GM23248 (cell line): ENCODE results near the gene MAP3K21. TPM values are rescaled to one million over a fixed set of nuclear protein-coding genes. Genes with fewer than 3 reads are reported as not detected.
A peak's percentile ranks its signal among the peaks of the same experiment; 100 is the strongest.

Experiments used
- DNase-seq: peaks from one replicate; pipeline ENCODE4 v3.0.0-alpha.2; 2015
- H2AFZ ChIP-seq: fragments of 200-600 bp; sonication (generic); 2 replicates; pipeline ENCODE4 v1.6.1; 2016; ENCODE audit warnings: antibody characterized with exemption
- H3F3A ChIP-seq: fragments of 200-600 bp; sonication (generic); 2 replicates; pipeline ENCODE4 v1.6.1; 2016; ENCODE audit warnings: mild to moderate bottlenecking, antibody characterized with exemption, mixed run types; ENCODE audit not compliant: insufficient read depth
- H3K27ac ChIP-seq: fragments of 200-600 bp; sonication (generic); 2 replicates; pipeline ENCODE4 v1.5.1; 2016; ENCODE audit warnings: mild to moderate bottlenecking
- H3K27me3 ChIP-seq: fragments of 200-600 bp; sonication (generic); replicated peaks from 2 replicates; pipeline ENCODE4 v1.6.1; 2016; ENCODE audit warnings: mild to moderate bottlenecking; ENCODE audit not compliant: insufficient read depth
- H3K36me3 ChIP-seq: fragments of 200-600 bp; sonication (generic); 2 replicates; pipeline ENCODE4 v1.6.1; 2016; ENCODE audit warnings: low read depth, mild to moderate bottlenecking
- H3K4me1 ChIP-seq: fragments of 200-600 bp; sonication (generic); 2 replicates; pipeline ENCODE4 v1.6.1; 2016; ENCODE audit warnings: mild to moderate bottlenecking; ENCODE audit not compliant: insufficient read depth
- H3K4me2 ChIP-seq: fragments of 200-600 bp; sonication (generic); one replicate; pipeline ENCODE4 v1.6.1; 2016; ENCODE audit warnings: mild to moderate bottlenecking; ENCODE audit not compliant: unreplicated experiment
- H3K4me3 ChIP-seq: fragments of 200-600 bp; sonication (generic); 2 replicates; pipeline ENCODE4 v1.5.1; 2016; ENCODE audit warnings: mild to moderate bottlenecking
- H3K79me2 ChIP-seq: fragments of 200-600 bp; sonication (generic); 2 replicates; pipeline ENCODE4 v1.6.1; 2016; ENCODE audit warnings: mild to moderate bottlenecking; ENCODE audit not compliant: insufficient read depth
- H3K9ac ChIP-seq: fragments of 200-600 bp; sonication (generic); 2 replicates; pipeline ENCODE4 v1.6.1; 2016; ENCODE audit warnings: mild to moderate bottlenecking
- H3K9me2 ChIP-seq: fragments of 200-600 bp; sonication (generic); 2 replicates; pipeline ENCODE4 v1.6.1; 2016; ENCODE audit warnings: mixed run types, mild to moderate bottlenecking, moderate library complexity; ENCODE audit not compliant: insufficient read depth
- H3K9me3 ChIP-seq: fragments of 200-600 bp; sonication (generic); one replicate; pipeline ENCODE4 v1.6.1; 2017; ENCODE audit warnings: low read depth
- H4K20me1 ChIP-seq: fragments of 200-600 bp; sonication (generic); 2 replicates; pipeline ENCODE4 v1.6.0; 2016; ENCODE audit not compliant: insufficient read depth
- EZH2 ChIP-seq: fragments of 200-600 bp; sonication (generic); IDR thresholded peaks from 2 replicates; pipeline ENCODE4 v1.6.1; 2018; ENCODE audit warnings: antibody characterized with exemption, mild to moderate bottlenecking; ENCODE audit not compliant: insufficient read depth, poor library complexity, severe bottlenecking
- EZH2phosphoT487 ChIP-seq: fragments of 200-600 bp; sonication (generic); IDR thresholded peaks from 2 replicates; pipeline ENCODE4 v1.6.1; 2018; ENCODE audit warnings: antibody characterized with exemption, moderate library complexity, mild to moderate bottlenecking, low read depth; ENCODE audit not compliant: insufficient read depth
- whole genome bisulfite sequencing, 2 experiments: methylation state at CpG; one replicate each; pipeline ENCODE4 v1.1.6; 2015 to 2017; ENCODE audit warnings: low lambda C conversion rate in 2 of 2, low coverage in 1 of 2; ENCODE audit errors: missing lambda C conversion rate in 2 of 2; 5-methylcytosine and 5-hydroxymethylcytosine counted together
- in situ Hi-C: fragments of 300-500 bp; cut with MboI; formaldehyde crosslinking; loops from 2 replicates; pipeline ENCODE4 v1.15.0; 2020
- polyA plus RNA-seq: library from polyadenylated mRNA; unstranded; fragments of >200 nt; fragmentation: Nextera tagmentation; extraction: Ambion mirVana; gene quantifications from 2 replicates; pipeline ENCODE4 v1.2.1, GENCODE V29; 2016
- total RNA-seq: library from RNA; depleted of rRNA; stranded (reverse); fragments of >200 nt; shearing (Covaris generic); gene quantifications from 2 replicates; pipeline ENCODE4 v1.2.3, GENCODE V29; 2014

The MAP3K21 gene
- total and polyA plus RNA-seq, 2 experiments from 2014 or later: 0.03 TPM; not detected in 1

DNA sequence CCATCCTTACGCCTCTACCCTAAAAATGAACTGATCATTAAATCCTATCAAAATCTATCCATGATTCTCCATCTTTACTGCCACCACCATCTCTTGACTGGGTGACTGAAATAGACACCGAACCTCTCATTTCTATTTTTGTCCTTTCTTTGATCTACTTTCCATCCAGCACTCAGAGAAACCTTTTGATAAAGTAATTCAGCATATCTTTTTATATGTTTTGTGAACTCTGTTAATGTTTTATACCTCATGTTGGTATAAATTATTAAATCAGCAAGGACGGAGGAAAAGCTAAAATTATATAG is 45.0 kb upstream of the MAP3K21 start:
- peaks cover 70% of the 10 kb centered on the region for H3K79me2 ChIP-seq

DNA sequence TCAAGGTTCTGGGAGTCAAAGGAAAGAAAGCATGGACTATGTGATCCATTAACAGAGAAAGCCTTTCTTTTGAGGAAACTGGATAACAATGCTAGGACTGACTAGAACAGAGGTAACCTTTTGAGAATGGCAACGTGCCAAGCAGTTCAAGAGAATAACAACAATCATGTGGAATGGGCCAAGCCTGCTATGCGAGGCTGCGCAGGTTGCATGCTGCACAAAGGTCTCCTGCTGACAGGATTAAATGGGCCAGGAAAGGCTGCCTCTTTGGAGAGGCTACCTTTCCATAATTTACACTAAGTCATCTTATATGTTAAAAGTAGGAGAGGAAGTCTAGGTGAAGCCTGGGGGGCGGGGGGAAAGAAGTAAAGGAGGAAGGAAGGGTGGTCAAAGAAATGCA is 37.8 kb upstream of the MAP3K21 start:
- Histone ChIP-seq H3K4me2 (no peak overlapping the region), H3K27ac (no peak overlapping the region), H4K20me1 (no peaks in the 10 kb centered on the region), H3K4me3 (no peak overlapping the region), H3K36me3 (no peaks in the 10 kb centered on the region), H3F3A (peaks cover 25% of the 10 kb centered on the region; the same call in 1 of the 2 replicates), H3K9me2 (no peaks in the 10 kb centered on the region), H3K4me1 (peaks cover 16% of the 10 kb centered on the region), H3K27me3 (no peaks in the 10 kb centered on the region), H3K9ac (no peak overlapping the region), H3K79me2 (peaks cover 88% of the 10 kb centered on the region), H3K9me3 (no peaks in the 10 kb centered on the region), H2AFZ (no peak overlapping the region)
- DNase-seq: no peak
- WGBS, 2 experiments: 71 to 73% methylated on average over 4 of the region's 4 CpGs
- in situ Hi-C loops: no loop called here
- no peak for TF ChIP-seq EZH2
- TF ChIP-seq EZH2phosphoT487: no peak

More for the DNA sequence above, 45.0 kb upstream of the MAP3K21 start:
- TF ChIP-seq EZH2 (no peak), EZH2phosphoT487 (no peak)
- no peak overlapping the region for H3K4me2 ChIP-seq
- no peaks in the 10 kb centered on the region for H3K27me3 ChIP-seq
- WGBS, 2 experiments: 98 to 99% methylated on average over 3 of the region's 3 CpGs
- H2AFZ ChIP-seq: no peak overlapping the region
- no peaks in the 10 kb centered on the region for H3F3A ChIP-seq
- no peaks in the 10 kb centered on the region for H3K9me2 ChIP-seq
- no peaks in the 10 kb centered on the region for H4K20me1 ChIP-seq
- H3K4me3 ChIP-seq: no peak overlapping the region
- no peaks in the 10 kb centered on the region for H3K4me1 ChIP-seq
- H3K9me3 ChIP-seq: no peaks in the 10 kb centered on the region
- H3K36me3 ChIP-seq: no peaks in the 10 kb centered on the region
- in situ Hi-C loops: no loop called here
- no peak overlapping the region for H3K27ac ChIP-seq
- no peak overlapping the region for H3K9ac ChIP-seq
- DNase-seq: no peak

DNA sequence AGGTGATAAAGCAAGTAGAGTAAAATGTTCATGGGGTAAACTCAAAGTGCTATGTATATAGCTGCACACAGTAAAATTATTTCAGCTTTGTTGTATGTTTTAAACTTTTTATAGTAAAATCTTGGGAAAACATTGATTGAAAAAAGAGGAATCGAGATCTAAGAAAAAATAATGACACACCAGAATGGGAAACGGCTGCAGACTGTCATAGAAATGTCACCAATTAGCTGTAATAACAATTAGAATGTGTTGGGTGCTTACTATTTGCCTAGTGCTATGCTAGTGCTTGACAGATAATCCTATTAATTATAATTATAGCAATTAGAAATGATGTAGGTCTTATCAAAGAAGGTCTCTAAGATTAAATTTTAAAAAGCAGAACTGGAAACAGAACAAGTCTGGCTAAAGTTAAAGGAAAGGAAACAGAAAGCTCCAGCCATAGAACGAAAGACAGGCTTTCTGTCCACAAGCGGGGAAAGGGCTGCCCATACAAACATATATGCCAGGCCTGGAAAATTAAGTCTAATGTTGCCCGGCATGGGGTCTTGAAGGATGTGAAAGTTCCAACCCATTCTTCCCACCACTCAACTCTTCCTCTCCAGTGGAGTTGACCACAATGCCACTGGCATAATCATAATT is 37.0 kb upstream of the MAP3K21 start:
- in situ Hi-C loops: no loop called here
- Histone ChIP-seq H4K20me1 (no peaks in the 10 kb centered on the region), H3K9me2 (no peaks in the 10 kb centered on the region), H3K9me3 (no peaks in the 10 kb centered on the region), H3K27ac (no peak overlapping the region), H3K79me2 (peaks cover 89% of the 10 kb centered on the region), H3K9ac (no peak overlapping the region), H3K4me2 (no peak overlapping the region), H3K4me3 (no peak overlapping the region), H3K4me1 (peaks cover 17% of the 10 kb centered on the region), H3K36me3 (no peaks in the 10 kb centered on the region), H3F3A (peaks cover 26% of the 10 kb centered on the region; the same call in 1 of the 2 replicates), H3K27me3 (no peaks in the 10 kb centered on the region), H2AFZ (no peak overlapping the region)
- DNase-seq: no peak
- TF ChIP-seq EZH2 (no peak), EZH2phosphoT487 (no peak)
- 70 to 74% methylated on average over 5 of the region's 5 CpGs for WGBS, 2 experiments

DNA sequence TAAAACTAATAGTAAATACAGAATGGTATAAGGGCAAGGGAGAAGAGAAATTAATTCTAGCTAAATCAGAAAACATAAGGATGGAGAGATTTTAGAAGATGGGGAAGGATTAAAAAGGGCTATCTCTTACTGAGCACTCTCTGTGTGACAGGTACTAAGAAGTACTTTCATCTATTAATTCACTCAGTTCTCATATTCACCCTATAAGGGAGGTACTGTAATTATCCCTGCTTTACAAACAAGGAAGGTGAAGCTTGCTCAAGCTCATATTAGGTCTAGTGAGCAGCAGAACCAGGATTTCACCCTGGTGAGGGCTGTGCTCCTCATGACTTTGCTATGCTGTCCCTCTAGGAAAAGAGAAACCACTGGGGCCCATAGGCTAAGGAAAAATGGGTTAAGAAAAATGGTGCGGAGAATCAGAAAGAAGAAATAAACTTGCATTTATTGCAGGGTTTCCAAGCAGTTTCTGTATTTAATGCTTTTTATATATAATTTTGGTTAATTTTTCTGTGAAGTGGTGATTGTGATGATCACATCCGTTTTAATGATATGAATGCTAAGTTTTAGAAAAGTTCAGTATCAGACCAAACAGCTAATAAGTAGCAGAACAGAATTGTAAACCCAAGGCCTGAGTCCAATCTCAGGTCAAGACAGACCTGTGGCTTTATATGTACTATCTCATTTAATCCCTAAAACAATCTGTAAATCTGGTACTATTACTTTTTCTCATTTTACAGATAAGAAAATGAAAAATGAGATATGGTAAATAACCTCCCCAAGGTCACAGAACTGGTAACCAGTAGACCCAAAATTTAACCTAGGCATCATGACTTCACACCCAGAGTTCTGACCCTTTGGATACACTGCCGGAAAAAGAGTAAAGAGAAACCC is 33.7 kb upstream of the MAP3K21 start:
- Histone ChIP-seq H3K27me3 (no peaks in the 10 kb centered on the region), H4K20me1 (no peaks in the 10 kb centered on the region), H3K9me2 (no peaks in the 10 kb centered on the region), H3K4me1 (peaks cover 22% of the 10 kb centered on the region), H3K79me2 (peaks cover 64% of the 10 kb centered on the region), H3K36me3 (no peaks in the 10 kb centered on the region), H3K4me2 (peak overlapping the region; percentile 91), H3K9ac (no peak overlapping the region), H2AFZ (no peak overlapping the region), H3K27ac (peak overlapping the region; percentile 2; the same call in 1 of the 2 replicates), H3F3A (peaks cover 26% of the 10 kb centered on the region; the same call in 1 of the 2 replicates), H3K4me3 (peak overlapping the region; percentile 90), H3K9me3 (no peaks in the 10 kb centered on the region)
- 84 to 86% methylated on average over 3 of the region's 3 CpGs for WGBS, 2 experiments
- TF ChIP-seq EZH2 (no peak), EZH2phosphoT487 (no peak)
- peak; percentile 30 for DNase-seq
- in situ Hi-C loops: no loop called here
